ENCODE results near the gene INKA2. TPM values are rescaled to one million over a fixed set of nuclear protein-coding genes. Genes with fewer than 3 reads are reported as not detected.
A peak's percentile ranks its signal among the peaks of the same experiment; 100 is the strongest.

INKA2 gene
- total RNA-seq, 1 donor from 2014 or later, result 0.58 TPM

DNA sequence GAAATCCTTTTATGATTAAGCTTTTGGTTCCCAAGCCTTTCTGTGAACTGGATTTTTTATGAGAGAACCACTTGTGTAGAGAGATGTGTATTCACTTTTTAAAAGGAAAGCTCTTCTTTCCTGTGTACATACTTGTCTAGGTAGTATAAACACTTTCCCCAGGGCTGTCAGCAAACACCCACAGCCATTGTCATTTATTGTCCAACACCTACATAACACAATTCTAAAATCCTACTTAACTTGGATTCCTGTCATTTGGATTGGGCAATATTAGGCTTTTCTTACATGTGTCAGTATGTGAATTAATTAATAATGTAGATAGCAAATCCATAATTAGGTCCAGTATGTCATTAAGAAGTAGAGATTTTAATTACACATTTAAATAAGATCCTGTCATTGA, 28.8 kb upstream of the INKA2 start:
- TF ChIP-seq, protein P1, sequence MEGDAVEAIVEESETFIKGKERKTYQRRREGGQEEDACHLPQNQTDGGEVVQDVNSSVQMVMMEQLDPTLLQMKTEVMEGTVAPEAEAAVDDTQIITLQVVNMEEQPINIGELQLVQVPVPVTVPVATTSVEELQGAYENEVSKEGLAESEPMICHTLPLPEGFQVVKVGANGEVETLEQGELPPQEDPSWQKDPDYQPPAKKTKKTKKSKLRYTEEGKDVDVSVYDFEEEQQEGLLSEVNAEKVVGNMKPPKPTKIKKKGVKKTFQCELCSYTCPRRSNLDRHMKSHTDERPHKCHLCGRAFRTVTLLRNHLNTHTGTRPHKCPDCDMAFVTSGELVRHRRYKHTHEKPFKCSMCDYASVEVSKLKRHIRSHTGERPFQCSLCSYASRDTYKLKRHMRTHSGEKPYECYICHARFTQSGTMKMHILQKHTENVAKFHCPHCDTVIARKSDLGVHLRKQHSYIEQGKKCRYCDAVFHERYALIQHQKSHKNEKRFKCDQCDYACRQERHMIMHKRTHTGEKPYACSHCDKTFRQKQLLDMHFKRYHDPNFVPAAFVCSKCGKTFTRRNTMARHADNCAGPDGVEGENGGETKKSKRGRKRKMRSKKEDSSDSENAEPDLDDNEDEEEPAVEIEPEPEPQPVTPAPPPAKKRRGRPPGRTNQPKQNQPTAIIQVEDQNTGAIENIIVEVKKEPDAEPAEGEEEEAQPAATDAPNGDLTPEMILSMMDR (conservative IDR thresholded peaks at IDR 0.05; ENCODE audit: low read depth, low read length), result no peak
- DNase-seq (ENCODE audit: low read depth), result no peak
- no peak overlapping the region for H3K4me3 ChIP-seq (ENCODE audit: low read depth, low read length)

DNA sequence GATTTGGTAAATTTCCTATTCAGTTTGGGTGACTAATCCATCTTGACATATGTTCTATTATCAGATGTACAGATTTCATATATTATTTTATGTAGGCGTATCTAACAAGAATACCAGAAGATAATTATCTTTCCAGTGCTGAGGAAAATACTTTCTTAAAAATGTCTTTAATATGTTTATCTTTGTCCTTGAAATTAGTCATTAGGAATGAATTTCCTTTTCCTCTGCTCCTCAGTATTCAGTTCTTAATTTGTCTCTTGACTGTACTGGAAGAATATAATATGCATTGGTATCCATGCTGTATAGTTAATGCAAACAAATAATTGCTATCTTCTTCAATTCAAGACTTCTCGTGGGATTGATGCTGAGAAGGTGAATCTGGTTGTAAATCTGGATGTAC, 23.1 kb upstream of the INKA2 start:
- H3K4me3 ChIP-seq (ENCODE audit: low read depth, low read length), result no peak overlapping the region
- TF ChIP-seq, protein P1 (conservative IDR thresholded peaks at IDR 0.05; ENCODE audit: low read depth, low read length), result no peak
- DNase-seq (ENCODE audit: low read depth), result no peak

DNA sequence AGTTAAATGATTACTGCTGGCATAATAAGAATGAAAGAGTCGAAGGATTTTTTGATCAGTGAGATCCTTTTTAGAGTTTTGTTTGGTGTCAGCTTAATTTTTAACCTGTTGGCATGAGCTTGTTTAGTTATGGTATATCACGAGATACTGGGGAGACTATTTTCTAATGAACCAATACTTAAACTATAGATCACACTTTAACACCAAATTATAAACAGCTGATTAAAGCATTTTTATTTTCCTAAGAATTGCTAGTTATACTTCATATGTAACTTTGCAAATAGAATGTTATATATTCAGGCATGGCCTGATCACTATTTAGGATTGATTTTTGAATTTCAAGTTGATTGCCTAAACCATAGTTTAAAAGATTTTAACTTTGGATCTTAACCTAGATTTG, 22.5 kb upstream of the INKA2 start:
- TF ChIP-seq, protein P1 (conservative IDR thresholded peaks at IDR 0.05; ENCODE audit: low read depth, low read length), result no peak
- DNase-seq (ENCODE audit: low read depth), result no peak
- H3K4me3 ChIP-seq (ENCODE audit: low read depth, low read length), result no peak overlapping the region

DNA sequence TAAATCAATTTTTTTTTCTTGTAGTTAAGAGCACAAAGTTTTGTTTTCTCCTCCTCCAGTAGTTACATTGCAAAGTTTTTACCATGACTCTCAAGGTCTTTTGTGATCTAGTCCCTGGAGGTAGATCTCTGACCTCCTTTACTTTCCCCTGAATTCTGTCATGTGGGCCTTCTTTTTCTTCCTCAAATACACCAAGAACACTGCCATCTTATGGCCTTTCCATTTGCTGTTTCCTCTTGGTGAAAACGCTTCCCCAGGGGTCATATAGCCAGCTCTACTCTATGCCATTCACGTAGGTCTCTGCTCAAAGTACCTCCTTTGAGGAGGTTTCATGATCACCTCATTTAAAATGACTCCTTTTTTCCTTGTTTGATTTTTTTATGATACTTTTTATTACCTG, 19.2 kb upstream of the INKA2 start:
- H3K4me3 ChIP-seq (ENCODE audit: low read depth, low read length), result no peak overlapping the region
- no peak for DNase-seq (ENCODE audit: low read depth)
- TF ChIP-seq, protein P1 (conservative IDR thresholded peaks at IDR 0.05; ENCODE audit: low read depth, low read length), result peak; percentile 36

DNA sequence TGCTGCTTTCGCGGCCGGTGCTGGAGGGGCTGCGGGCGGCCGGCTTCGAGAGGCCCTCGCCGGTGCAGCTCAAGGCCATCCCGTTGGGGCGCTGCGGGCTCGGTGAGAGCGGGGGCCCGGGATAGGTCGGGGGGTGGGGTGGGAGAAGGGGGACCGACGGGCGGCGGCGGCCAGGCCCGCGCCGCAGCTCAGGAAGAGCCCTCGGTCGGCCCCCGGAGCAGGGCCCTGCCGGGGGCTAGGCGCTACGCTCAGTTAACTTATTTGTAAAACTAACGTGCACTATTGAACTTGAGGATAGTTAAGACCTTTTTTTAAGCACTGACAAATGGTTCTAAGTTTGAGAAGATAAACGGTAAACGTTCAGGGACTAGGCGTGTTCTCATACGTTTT, 16.9 kb upstream of the INKA2 start:
- DNase-seq (ENCODE audit: low read depth), result no peak
- H3K4me3 ChIP-seq (ENCODE audit: low read depth, low read length), result peak overlapping the region; percentile 70
- TF ChIP-seq, protein P1 (conservative IDR thresholded peaks at IDR 0.05; ENCODE audit: low read depth, low read length), result no peak

DNA sequence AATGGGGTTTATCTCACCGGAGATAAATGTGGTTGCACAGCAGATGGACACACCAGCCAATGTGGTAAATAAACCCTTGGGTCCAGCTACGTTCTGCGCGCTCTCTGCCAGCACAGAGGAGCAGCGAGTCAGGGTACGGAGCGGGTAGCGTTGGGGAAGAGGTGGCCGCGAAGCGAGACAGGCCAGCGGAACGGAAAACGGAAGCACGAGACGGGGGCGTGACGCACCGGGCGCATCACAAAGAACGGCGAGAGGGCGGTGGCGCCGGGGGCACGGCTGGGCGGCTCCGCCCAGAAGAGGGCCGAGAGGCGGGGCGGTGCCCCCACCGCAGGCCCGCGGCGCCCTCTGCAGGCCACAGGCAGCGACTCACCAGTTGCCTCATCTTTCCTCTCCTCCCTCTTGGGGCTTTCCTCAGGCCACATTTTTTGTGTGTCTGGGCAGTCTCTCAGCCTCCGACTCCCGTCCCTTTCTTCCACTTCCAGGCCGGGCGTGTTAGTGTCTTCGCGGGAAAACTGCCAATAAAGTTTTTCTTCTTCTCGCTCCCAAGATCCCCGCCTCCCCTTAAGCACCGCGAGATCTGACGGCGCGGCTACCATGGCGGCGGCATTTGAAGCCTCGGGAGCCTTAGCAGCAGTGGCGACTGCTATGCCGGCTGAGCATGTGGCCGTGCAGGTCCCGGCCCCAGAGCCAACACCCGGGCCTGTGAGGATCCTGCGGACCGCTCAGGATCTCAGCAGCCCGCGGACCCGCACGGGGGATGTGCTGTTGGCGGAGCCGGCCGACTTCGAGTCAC, 16.3 kb upstream of the INKA2 start, which contains the start of gene DDX20:
Gene DDX20 (plus strand): TSS at position 571 of the 793 bp plus-strand sequence. CDS start 24 bp downstream, at position 595.
- DNase-seq (ENCODE audit: low read depth), result peak; percentile 85
- peak within 1 kb of the TSS; percentile 70 for H3K4me3 ChIP-seq (ENCODE audit: low read depth, low read length)
- TF ChIP-seq, protein P1 (conservative IDR thresholded peaks at IDR 0.05; ENCODE audit: low read depth, low read length), result peak; percentile 77

DNA sequence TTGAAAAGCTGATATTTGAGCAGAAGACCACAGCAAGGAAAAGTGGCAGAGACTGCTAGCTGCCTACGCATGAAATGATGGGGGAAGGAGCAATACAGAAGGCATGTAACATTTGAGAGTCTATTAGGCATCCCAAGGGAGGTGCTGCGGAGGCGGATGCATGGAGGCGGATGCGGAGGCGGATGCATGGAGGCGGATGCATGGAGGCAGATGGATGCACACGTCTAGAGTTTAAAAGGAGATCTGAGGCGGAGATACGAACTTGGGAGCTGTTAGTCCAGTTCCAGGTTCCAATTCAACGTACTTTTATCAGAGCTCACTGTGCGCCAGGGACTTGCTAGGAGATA, 15.8 kb upstream of the INKA2 start:
- peak overlapping the region; percentile 70 for H3K4me3 ChIP-seq (ENCODE audit: low read depth, low read length)
- TF ChIP-seq, protein P1 (conservative IDR thresholded peaks at IDR 0.05; ENCODE audit: low read depth, low read length), result no peak
- DNase-seq (ENCODE audit: low read depth), result no peak

Measured in epithelial cell of proximal tubule (primary cell).